Endothelial cell (in vitro differentiated cells): ENCODE measurements around the gene EDA. TPM values are rescaled to one million over a fixed set of nuclear protein-coding genes. Genes with fewer than 3 reads are reported as not detected.

ENCODE experiments used
- DNase-seq: peaks from one replicate; pipeline ENCODE4 v3.0.0; 2021; ENCODE audit warnings: low spot score
- H3K27ac Mint-ChIP-seq: one replicate; pipeline ENCODE4 v1.8.0; 2021; ENCODE audit warnings: mixed read lengths, inconsistent platforms; ENCODE audit not compliant: unreplicated experiment
- H3K27me3 Mint-ChIP-seq: one replicate; pipeline ENCODE4 v1.8.0; 2021; ENCODE audit warnings: mild to moderate bottlenecking, moderate library complexity, mixed read lengths, inconsistent platforms; ENCODE audit not compliant: unreplicated experiment
- H3K36me3 Mint-ChIP-seq: one replicate; pipeline ENCODE4 v1.8.0; 2021; ENCODE audit warnings: mild to moderate bottlenecking, low read depth, mixed read lengths, inconsistent platforms; ENCODE audit not compliant: unreplicated experiment
- H3K4me1 Mint-ChIP-seq: one replicate; pipeline ENCODE4 v1.8.0; 2021; ENCODE audit warnings: mild to moderate bottlenecking, mixed read lengths, inconsistent platforms; ENCODE audit not compliant: unreplicated experiment
- H3K4me3 Mint-ChIP-seq: one replicate; pipeline ENCODE4 v1.8.0; 2021; ENCODE audit warnings: mild to moderate bottlenecking, mixed read lengths, inconsistent platforms; ENCODE audit not compliant: unreplicated experiment
- H3K9me3 Mint-ChIP-seq: one replicate; pipeline ENCODE4 v1.8.0; 2021; ENCODE audit warnings: mixed read lengths, inconsistent platforms; ENCODE audit not compliant: unreplicated experiment
- total RNA-seq: library from RNA; stranded (reverse); fragmentation: NEBNext Ultra II Directional; extraction: Animal tissue kit (Norgen Biotek cat#: 25700); gene quantifications from one replicate; pipeline ENCODE4 v1.2.1, GENCODE V29; 2021; ENCODE audit not compliant: unreplicated experiment
- TF ChIP-seq, protein P1 (sequence below): fragments of 200-600 bp; sonication (generic); IDR thresholded peaks from one replicate; pipeline ENCODE4 v1.5.0; 2021; ENCODE audit warnings: antibody characterized with exemption; ENCODE audit not compliant: unreplicated experiment

Gene EDA
- total RNA-seq, 1 donor from 2014 or later = 2.3 TPM

DNA sequence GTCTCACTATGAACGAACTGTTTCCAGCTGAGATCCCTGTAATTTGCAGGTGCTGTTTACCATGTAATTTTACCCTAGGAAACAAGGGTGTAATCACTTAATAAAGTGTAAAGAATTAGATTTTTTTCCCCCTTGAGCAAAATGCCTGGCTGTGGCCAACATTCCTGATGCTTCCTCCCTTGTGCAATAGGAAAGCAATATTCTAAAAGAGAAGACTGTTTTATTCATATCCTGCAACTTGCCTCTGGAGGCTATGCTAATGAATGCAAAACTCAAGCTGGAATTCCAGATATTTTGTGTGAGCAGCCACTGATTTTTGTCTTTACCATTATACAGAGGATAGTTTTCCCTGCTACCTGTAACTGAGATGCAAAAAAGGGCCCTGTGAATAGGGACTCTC, 335.8 kb downstream of the EDA start:
- no peak for DNase-seq
- TF ChIP-seq, protein P1, sequence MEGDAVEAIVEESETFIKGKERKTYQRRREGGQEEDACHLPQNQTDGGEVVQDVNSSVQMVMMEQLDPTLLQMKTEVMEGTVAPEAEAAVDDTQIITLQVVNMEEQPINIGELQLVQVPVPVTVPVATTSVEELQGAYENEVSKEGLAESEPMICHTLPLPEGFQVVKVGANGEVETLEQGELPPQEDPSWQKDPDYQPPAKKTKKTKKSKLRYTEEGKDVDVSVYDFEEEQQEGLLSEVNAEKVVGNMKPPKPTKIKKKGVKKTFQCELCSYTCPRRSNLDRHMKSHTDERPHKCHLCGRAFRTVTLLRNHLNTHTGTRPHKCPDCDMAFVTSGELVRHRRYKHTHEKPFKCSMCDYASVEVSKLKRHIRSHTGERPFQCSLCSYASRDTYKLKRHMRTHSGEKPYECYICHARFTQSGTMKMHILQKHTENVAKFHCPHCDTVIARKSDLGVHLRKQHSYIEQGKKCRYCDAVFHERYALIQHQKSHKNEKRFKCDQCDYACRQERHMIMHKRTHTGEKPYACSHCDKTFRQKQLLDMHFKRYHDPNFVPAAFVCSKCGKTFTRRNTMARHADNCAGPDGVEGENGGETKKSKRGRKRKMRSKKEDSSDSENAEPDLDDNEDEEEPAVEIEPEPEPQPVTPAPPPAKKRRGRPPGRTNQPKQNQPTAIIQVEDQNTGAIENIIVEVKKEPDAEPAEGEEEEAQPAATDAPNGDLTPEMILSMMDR = no peak
- H3K4me3 Mint-ChIP-seq = no peak overlapping the region
- peaks cover 2% of the 10 kb centered on the region for H3K27me3 Mint-ChIP-seq
- no peak overlapping the region for H3K27ac Mint-ChIP-seq
- no peaks in the 10 kb centered on the region for H3K4me1 Mint-ChIP-seq
- H3K9me3 Mint-ChIP-seq = no peaks in the 10 kb centered on the region
- no peaks in the 10 kb centered on the region for H3K36me3 Mint-ChIP-seq

DNA sequence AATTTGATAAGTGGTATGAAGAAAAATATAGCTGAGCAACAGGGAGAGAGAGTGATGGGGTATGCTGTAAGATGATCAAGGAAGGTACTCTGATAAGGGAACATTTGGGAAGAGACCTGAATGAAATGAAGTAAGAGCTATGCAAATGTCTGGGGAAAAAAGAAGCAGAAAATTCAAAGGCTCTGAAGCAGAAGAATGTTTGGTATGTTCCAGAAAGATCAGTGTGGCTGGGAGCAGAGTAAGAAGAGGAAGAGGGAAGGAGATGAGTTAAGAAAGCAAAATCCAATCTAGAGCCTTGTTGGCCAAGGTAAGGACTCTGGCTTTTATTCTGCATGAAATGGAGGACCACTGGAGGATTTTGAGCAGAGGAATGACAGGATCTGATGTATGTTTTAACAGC, 343.8 kb downstream of the EDA start:
- Mint-ChIP-seq H3K4me1 (no peaks in the 10 kb centered on the region), H3K27ac (no peak overlapping the region), H3K9me3 (no peaks in the 10 kb centered on the region), H3K36me3 (no peaks in the 10 kb centered on the region), H3K4me3 (no peak overlapping the region), H3K27me3 (no peaks in the 10 kb centered on the region)
- TF ChIP-seq, protein P1 = no peak
- DNase-seq = no peak

DNA sequence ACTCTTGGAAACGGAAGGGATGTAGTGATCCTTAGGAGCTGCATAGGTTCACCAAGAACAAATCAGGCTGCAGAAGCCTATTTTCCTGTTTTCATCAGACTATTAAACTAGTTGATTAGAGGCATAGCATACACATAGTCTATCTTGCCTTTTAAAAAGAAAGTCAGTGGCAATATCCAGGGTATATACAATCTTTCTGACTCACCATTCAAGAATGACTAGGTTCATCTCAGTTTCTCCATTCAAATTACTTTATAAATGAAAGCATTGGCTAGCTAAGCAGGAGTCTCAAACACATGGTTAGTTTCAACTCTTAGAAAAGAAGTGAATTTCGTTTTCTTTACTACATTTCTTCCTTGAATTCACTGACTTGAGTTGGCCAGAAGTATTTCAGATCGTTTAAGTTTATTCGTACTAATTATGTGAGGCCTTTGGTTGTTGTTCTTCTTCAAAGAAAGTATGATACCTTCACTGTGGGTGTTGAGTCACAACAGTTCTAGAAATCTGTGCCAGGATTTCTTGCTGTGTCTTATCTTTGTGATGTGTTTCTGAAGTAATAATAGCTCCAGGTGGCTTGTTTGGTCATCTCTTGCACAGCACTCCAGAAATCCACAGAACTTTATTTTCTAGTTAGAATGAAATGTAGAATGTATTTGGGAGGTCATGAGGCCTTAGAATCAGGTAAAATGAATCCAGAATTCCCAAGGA, 345.6 kb downstream of the EDA start:
- TF ChIP-seq, protein P1 = no peak
- H3K27ac Mint-ChIP-seq = no peak overlapping the region
- DNase-seq = no peak
- no peaks in the 10 kb centered on the region for H3K36me3 Mint-ChIP-seq
- H3K9me3 Mint-ChIP-seq = no peaks in the 10 kb centered on the region
- H3K4me3 Mint-ChIP-seq = no peak overlapping the region
- no peaks in the 10 kb centered on the region for H3K4me1 Mint-ChIP-seq
- no peaks in the 10 kb centered on the region for H3K27me3 Mint-ChIP-seq

DNA sequence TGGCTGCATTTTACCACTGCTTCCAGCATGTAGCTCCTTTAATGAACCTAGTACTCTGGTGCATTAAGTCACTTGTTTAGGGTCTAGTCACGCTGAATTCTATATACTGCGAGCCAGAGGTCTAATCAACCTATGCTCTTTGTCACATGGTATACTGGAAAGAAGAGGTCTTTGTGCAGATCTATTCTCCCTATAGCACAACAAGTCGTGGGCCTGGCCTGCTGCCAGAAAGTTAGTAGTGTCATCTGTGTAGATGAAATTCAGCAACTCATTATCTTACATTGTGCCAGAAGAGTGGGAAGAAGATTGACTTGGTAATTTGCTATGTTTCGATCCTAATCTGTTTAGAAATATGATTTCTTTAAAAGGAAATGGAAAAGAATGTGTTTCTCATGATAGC, 353.0 kb downstream of the EDA start:
- TF ChIP-seq, protein P1 = no peak

GRCh38 chrX:69969460-69969859, 353.5 kb downstream of the EDA start:
- no peaks in the 10 kb centered on the region for H3K27me3 Mint-ChIP-seq
- H3K9me3 Mint-ChIP-seq = no peaks in the 10 kb centered on the region

More for the DNA sequence above, 353.0 kb downstream of the EDA start:
- Mint-ChIP-seq H3K36me3 (no peaks in the 10 kb centered on the region), H3K27ac (no peak overlapping the region), H3K27me3 (no peaks in the 10 kb centered on the region), H3K4me3 (no peak overlapping the region), H3K9me3 (no peaks in the 10 kb centered on the region), H3K4me1 (no peaks in the 10 kb centered on the region)
- no peak for DNase-seq

More at GRCh38 chrX:69969460-69969859, 353.5 kb downstream of the EDA start:
- no peaks in the 10 kb centered on the region for H3K36me3 Mint-ChIP-seq
- TF ChIP-seq, protein P1 = no peak
- no peak overlapping the region for H3K4me3 Mint-ChIP-seq
- no peak for DNase-seq
- no peaks in the 10 kb centered on the region for H3K4me1 Mint-ChIP-seq
- no peak overlapping the region for H3K27ac Mint-ChIP-seq
